Inflammatory macrophage treated with lipopolysaccharide for 4 hours (primary cell): ENCODE results near the gene RNF224.
"Not testable (repeated sequence)": the region's sequence is repeated elsewhere in the genome, so short reads cannot be mapped to it uniquely, and the experiment has no call there.

Experiments used
- DNase-seq: peaks from one replicate; pipeline ENCODE4 v3.0.0-alpha.2; 2020

The RNF224 gene

GRCh38 chr9:137255448-137256114, 28.3 kb downstream of the RNF224 start:
- DNase-seq = peak; percentile 28

GRCh38 chr9:137256362-137256761, 29.1 kb downstream of the RNF224 start:
- DNase-seq = no peak

GRCh38 chr9:137256856-137257255, 29.6 kb downstream of the RNF224 start:
- no peak for DNase-seq

- DNase-seq = not testable (repeated sequence)
These were observed 35.0 kb downstream of the RNF224 start for GRCh38 chr9:137262173-137262908.

- DNase-seq = no peak
These were observed 35.6 kb downstream of the RNF224 start for GRCh38 chr9:137262909-137263285.

GRCh38 chr9:137263506-137263905, 36.2 kb downstream of the RNF224 start:
- DNase-seq = no peak

- no peak for DNase-seq
These were observed 36.8 kb downstream of the RNF224 start for GRCh38 chr9:137264067-137264466.

GRCh38 chr9:137265496-137266161, 38.3 kb downstream of the RNF224 start:
- DNase-seq = no peak

- no peak for DNase-seq
These were observed 38.8 kb downstream of the RNF224 start for GRCh38 chr9:137266162-137266527.

- no peak for DNase-seq
These were observed 39.5 kb downstream of the RNF224 start for GRCh38 chr9:137266585-137267453.

- DNase-seq = no peak
These were observed 40.6 kb downstream of the RNF224 start for GRCh38 chr9:137267933-137268355.

- DNase-seq = no peak
These were observed 41.4 kb downstream of the RNF224 start for GRCh38 chr9:137268538-137269201.

- DNase-seq = no peak
These were observed 42.0 kb downstream of the RNF224 start for GRCh38 chr9:137269231-137269772.

GRCh38 chr9:137270929-137271695, 43.8 kb downstream of the RNF224 start:
- DNase-seq = no peak

GRCh38 chr9:137271696-137272076, 44.4 kb downstream of the RNF224 start:
- DNase-seq = no peak

- DNase-seq = no peak
These were observed 45.2 kb downstream of the RNF224 start for GRCh38 chr9:137272241-137273094.

- no peak for DNase-seq
These were observed 45.8 kb downstream of the RNF224 start for GRCh38 chr9:137273095-137273490.

- no peak for DNase-seq
These were observed 46.5 kb downstream of the RNF224 start for GRCh38 chr9:137273611-137274320.

- no peak for DNase-seq
These were observed 47.9 kb downstream of the RNF224 start for GRCh38 chr9:137275203-137275587.
